MCF 10A (cell line): ENCODE data around the gene EPHB1. TPM values are rescaled to one million over a fixed set of nuclear protein-coding genes. Genes with fewer than 3 reads are reported as not detected.

ENCODE experiments used
- BruUV-seq: library from RNA; stranded (reverse); fragments of 400-500 nt; replicated peaks from 2 replicates; lab custom pipeline; 2021; lab: Mats Ljungman, UMichigan
- CTCF ChIA-PET: fragments of 300-600 bp; sonication (Branson Sonifier 250); formaldehyde crosslinking; extraction: SDS; loops from one replicate; lab custom pipeline; 2021; ENCODE audit warnings: antibody characterized with exemption, inconsistent platforms; lab: Yijun Ruan, JAX
- POLR2A ChIA-PET: fragments of 300-600, 350-650 bp; sonication (Branson Sonifier 250); formaldehyde crosslinking; extraction: SDS; loops from one replicate; lab custom pipeline; 2020; ENCODE audit warnings: antibody characterized with exemption, inconsistent platforms; lab: Yijun Ruan, JAX
- DNase-seq: peaks from one replicate; pipeline ENCODE4 v3.0.0-alpha.2; 2018; ENCODE audit not compliant: unreplicated experiment
- H3K27ac Mint-ChIP-seq: one replicate; pipeline ENCODE4 v1.8.0; 2022; ENCODE audit warnings: mild to moderate bottlenecking, low read depth, mixed read lengths; ENCODE audit not compliant: unreplicated experiment
- H3K27me3 Mint-ChIP-seq: one replicate; pipeline ENCODE4 v1.8.0; 2022; ENCODE audit warnings: mixed read lengths; ENCODE audit not compliant: insufficient read depth, unreplicated experiment
- H3K36me3 Mint-ChIP-seq: one replicate; pipeline ENCODE4 v1.8.0; 2022; ENCODE audit warnings: mild to moderate bottlenecking, moderate library complexity, mixed read lengths; ENCODE audit not compliant: insufficient read depth, unreplicated experiment
- H3K4me1 Mint-ChIP-seq: one replicate; pipeline ENCODE4 v1.8.0; 2022; ENCODE audit warnings: mixed read lengths; ENCODE audit not compliant: insufficient read depth, unreplicated experiment
- H3K4me3 Mint-ChIP-seq: one replicate; pipeline ENCODE4 v1.8.0; 2022; ENCODE audit warnings: mild to moderate bottlenecking, moderate library complexity, mixed read lengths; ENCODE audit not compliant: unreplicated experiment
- H3K9me3 Mint-ChIP-seq: one replicate; pipeline ENCODE4 v1.8.0; 2022; ENCODE audit warnings: mixed read lengths; ENCODE audit not compliant: unreplicated experiment
- CTCF ChIP-seq: fragments of 200-600 bp; IDR thresholded peaks from one replicate; pipeline ENCODE4 v1.8.0; 2022; ENCODE audit warnings: antibody characterized with exemption, mild to moderate bottlenecking; ENCODE audit not compliant: unreplicated experiment
- intact Hi-C: fragments of 100-400 bp; cut with micrococcal nuclease; formaldehyde crosslinking; loops from 2 replicates; pipeline ENCODE4 v1.14.1; 2022
- total RNA-seq: library from RNA; stranded (reverse); gene quantifications from 2 replicates; pipeline ENCODE4 v1.2.3, GENCODE V29; 2022

Gene EPHB1
- total RNA-seq, 1 experiment from 2014 or later: not detected

- Mint-ChIP-seq H3K27ac (no peak overlapping the region), H3K4me1 (no peaks in the 10 kb centered on the region), H3K9me3 (peaks cover 57% of the 10 kb centered on the region), H3K4me3 (no peak overlapping the region), H3K36me3 (no peaks in the 10 kb centered on the region), H3K27me3 (no peaks in the 10 kb centered on the region)
- no peak for TF ChIP-seq CTCF
- ChIA-PET CTCF (no interaction called here), POLR2A (no interaction called here)
- intact Hi-C loops: no loop called here
- no TSS peak for BruUV-seq
- DNase-seq: no peak
Observed at GRCh38 chr3:135131290-135131689, 336.2 kb downstream of the EPHB1 start.

DNA sequence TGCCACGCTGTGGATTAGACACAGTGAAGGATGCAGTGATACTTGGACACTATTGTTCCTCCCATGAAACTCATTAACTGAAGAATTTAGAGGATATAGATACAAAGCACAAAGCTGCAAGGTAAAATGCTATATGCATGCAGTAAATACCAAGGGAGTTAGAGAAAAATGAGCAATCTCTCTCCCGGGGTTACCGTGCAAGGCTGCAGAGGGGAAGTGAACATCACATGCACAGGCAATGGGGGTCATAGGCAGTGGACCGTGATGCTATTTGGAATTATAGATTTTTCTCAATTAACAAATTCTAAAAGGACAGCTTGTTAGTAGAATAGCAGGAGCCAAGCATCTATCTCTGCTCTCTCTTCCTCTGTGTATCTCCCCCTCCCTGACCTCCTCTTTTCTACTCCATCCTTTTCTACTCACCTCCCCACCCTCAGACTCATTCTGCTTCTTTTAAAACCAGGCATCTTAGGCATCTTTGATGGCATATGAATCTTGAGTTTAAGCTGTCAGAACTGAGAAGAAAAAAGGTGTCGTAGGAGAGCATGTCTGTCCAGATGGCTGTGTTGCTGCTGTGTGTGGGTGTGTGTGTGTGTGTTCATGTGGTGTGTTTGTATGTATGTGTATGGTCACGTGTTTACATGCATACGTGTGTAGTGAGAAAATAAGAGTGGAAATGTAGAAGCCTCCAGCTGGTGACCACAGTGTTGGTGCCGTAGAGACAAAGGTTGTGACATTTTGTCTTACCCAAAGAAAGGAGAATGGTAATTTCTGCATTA is 339.0 kb downstream of the EPHB1 start:
- Mint-ChIP-seq H3K4me3 (no peak overlapping the region), H3K9me3 (peaks cover 68% of the 10 kb centered on the region), H3K27ac (no peak overlapping the region), H3K27me3 (no peaks in the 10 kb centered on the region), H3K4me1 (no peaks in the 10 kb centered on the region), H3K36me3 (no peaks in the 10 kb centered on the region)
- DNase-seq: no peak
- intact Hi-C loops: no loop called here
- POLR2A ChIA-PET: interaction anchor here (0.8 kb wide), 1 partner anchor 25 kb away, joined by 3 read pairs; no protein-coding TSS in a partner anchor
- TF ChIP-seq CTCF: no peak
- CTCF ChIA-PET: interaction anchor here (0.6 kb wide), 1 partner anchor 1755 kb away, joined by 3 read pairs; no protein-coding TSS in a partner anchor
- BruUV-seq: no TSS peak

DNA sequence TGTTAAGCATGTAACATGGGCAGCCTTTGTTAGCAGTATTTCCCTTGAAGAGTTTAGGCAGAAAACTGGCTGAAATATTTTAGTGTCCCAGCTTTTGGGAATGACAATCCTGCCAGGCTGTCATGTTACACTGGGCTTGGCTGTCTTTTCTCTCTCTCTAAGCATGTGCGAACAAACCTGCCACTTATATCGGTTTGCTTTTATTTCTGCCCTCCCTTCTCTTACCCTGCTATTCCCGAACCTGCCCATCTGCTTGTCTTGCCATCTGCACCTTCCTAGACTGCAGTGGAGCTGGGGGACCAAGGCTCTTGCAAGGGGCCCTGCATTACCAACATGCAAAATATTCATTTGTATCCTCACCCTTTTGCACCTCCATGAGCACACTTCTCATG is 339.6 kb downstream of the EPHB1 start:
- Mint-ChIP-seq H3K4me3 (no peak overlapping the region), H3K4me1 (no peaks in the 10 kb centered on the region), H3K27ac (no peak overlapping the region), H3K27me3 (no peaks in the 10 kb centered on the region), H3K36me3 (no peaks in the 10 kb centered on the region), H3K9me3 (peaks cover 63% of the 10 kb centered on the region)
- TF ChIP-seq CTCF: no peak
- intact Hi-C loops: no loop called here
- ChIA-PET CTCF (no interaction called here), POLR2A (no interaction called here)
- BruUV-seq: no TSS peak
- DNase-seq: no peak

GRCh38 chr3:135135445-135135844 is 340.4 kb downstream of the EPHB1 start:
- Mint-ChIP-seq H3K36me3 (no peaks in the 10 kb centered on the region), H3K27ac (no peak overlapping the region), H3K4me1 (no peaks in the 10 kb centered on the region), H3K9me3 (peaks cover 56% of the 10 kb centered on the region), H3K27me3 (no peaks in the 10 kb centered on the region), H3K4me3 (no peak overlapping the region)
- ChIA-PET CTCF (no interaction called here), POLR2A (no interaction called here)
- intact Hi-C loops: no loop called here
- no peak for DNase-seq
- TF ChIP-seq CTCF: no peak
- BruUV-seq: no TSS peak
